ENCODE measurements around the gene SUSD1.

- TF ChIP-seq POLR2AphosphoS5 (IDR thresholded peaks at IDR 0.05; ENCODE audit: low read depth, low read length): no peak
- TF ChIP-seq CTCF (IDR thresholded peaks at IDR 0.05): no peak
- no peak for TF ChIP-seq MXI1 (IDR thresholded peaks at IDR 0.05; ENCODE audit: low read depth, low read length)
- no peak for TF ChIP-seq JUND (IDR thresholded peaks at IDR 0.05)
- TF ChIP-seq TCF12 (IDR thresholded peaks at IDR 0.05): no peak
- no peak for TF ChIP-seq NRF1 (IDR thresholded peaks at IDR 0.05; ENCODE audit: low read depth, low read length)
- TF ChIP-seq EZH2phosphoT487 (IDR thresholded peaks at IDR 0.05; ENCODE audit: borderline replicate concordance, low read depth): no peak
- no peak for TF ChIP-seq RXRA (IDR thresholded peaks at IDR 0.05; ENCODE audit: borderline replicate concordance, low read depth)
- no peak for TF ChIP-seq EP300 (IDR thresholded peaks at IDR 0.05; ENCODE audit: borderline replicate concordance in 1 of 2, low read depth in 1 of 2, low read length in 1 of 2)
- no peak for TF ChIP-seq SIN3A (IDR thresholded peaks at IDR 0.05; ENCODE audit: borderline replicate concordance, low read depth, low read length)
- TF ChIP-seq TEAD4 (IDR thresholded peaks at IDR 0.05; ENCODE audit: borderline replicate concordance, insufficient read depth): no peak
- no peak for TF ChIP-seq IRF3 (IDR thresholded peaks at IDR 0.05; ENCODE audit: low read depth, low read length)
- no peak for TF ChIP-seq GABPA (IDR thresholded peaks at IDR 0.05; ENCODE audit: low read depth)
- TF ChIP-seq, protein P1, sequence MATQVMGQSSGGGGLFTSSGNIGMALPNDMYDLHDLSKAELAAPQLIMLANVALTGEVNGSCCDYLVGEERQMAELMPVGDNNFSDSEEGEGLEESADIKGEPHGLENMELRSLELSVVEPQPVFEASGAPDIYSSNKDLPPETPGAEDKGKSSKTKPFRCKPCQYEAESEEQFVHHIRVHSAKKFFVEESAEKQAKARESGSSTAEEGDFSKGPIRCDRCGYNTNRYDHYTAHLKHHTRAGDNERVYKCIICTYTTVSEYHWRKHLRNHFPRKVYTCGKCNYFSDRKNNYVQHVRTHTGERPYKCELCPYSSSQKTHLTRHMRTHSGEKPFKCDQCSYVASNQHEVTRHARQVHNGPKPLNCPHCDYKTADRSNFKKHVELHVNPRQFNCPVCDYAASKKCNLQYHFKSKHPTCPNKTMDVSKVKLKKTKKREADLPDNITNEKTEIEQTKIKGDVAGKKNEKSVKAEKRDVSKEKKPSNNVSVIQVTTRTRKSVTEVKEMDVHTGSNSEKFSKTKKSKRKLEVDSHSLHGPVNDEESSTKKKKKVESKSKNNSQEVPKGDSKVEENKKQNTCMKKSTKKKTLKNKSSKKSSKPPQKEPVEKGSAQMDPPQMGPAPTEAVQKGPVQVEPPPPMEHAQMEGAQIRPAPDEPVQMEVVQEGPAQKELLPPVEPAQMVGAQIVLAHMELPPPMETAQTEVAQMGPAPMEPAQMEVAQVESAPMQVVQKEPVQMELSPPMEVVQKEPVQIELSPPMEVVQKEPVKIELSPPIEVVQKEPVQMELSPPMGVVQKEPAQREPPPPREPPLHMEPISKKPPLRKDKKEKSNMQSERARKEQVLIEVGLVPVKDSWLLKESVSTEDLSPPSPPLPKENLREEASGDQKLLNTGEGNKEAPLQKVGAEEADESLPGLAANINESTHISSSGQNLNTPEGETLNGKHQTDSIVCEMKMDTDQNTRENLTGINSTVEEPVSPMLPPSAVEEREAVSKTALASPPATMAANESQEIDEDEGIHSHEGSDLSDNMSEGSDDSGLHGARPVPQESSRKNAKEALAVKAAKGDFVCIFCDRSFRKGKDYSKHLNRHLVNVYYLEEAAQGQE (IDR thresholded peaks at IDR 0.05; ENCODE audit: low read depth, low read length): no peak
Measured at GRCh38 chr9:112118009-112118408, 57.1 kb downstream of the SUSD1 start.

All from SK-N-SH (cell line).